Measurements from ENCODE around the gene CWC22.
"Not testable (repeated sequence)": the region's sequence is repeated elsewhere in the genome, so short reads cannot be mapped to it uniquely, and the experiment has no call there.

Gene CWC22

DNA sequence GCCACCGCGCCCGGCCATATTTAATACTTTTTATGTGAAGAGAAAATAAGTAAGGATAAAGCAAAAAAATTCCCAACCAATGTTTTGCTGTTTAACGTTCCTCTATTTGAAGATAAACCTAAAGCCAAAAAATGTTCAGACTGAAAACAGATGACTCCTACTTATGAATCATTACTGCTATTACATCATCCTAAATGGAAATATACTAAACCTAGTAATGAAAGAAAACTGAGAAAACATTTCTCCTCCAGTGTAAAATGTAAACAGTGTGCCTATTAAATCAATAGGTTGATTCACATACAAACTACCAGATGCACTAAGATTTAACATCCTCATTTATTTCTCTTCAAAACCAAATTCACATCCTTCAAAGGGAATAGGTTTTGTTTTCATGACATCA is 43.5 kb downstream of the CWC22 start:
- in situ Hi-C loops (cut with HindIII; ENCODE audit: low pct_unique_long_range_greater_than_20kb, low sequenced_read_pairs), result no loop called here
- no peak for DNase-seq (ENCODE audit: low read depth in 1 of 2, low spot score in 1 of 2)
- no peak for TF ChIP-seq JUND (IDR thresholded peaks at IDR 0.05; ENCODE audit: low read depth)

DNA sequence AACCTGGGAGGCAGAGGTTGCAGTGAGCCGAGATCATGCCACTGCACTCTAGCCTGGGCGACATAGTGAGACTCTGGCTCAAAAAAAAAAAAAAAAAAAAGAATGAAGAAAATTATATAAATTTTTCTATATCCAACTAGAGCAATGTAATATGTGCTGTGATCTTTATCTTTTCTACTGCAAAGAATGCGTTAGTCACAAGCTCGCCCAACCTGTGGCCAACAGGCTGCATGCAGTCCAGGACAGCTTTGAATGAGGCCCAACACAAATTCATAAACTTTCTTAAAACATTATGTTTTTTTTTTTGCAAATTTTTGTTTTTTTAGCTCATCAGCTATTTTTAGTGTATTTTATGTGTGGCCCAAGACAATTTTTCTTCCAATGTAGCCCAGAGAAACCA is 48.8 kb downstream of the CWC22 start:
- DNase-seq (ENCODE audit: low read depth in 1 of 2, low spot score in 1 of 2); in situ Hi-C loops (cut with HindIII; ENCODE audit: low pct_unique_long_range_greater_than_20kb, low sequenced_read_pairs): not testable (repeated sequence)

DNA sequence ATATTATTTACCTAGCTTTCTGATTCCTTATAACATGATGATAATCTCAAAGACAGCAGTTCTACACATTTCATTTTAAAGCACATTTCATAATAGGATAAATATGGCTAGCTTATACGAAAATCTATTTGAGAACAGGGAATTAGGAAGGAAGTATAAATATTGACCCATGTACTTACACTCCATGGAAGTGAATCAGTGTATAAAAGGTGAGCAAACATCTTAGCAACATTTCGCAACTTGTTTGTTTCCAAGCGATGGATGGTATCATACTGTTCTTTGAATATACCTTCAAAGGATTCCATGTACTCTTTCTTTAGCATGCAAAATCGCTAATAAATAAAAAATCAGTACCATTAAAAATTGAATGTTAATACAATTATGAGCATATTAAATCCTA is 53.1 kb downstream of the CWC22 start:
- in situ Hi-C loops (cut with HindIII; ENCODE audit: low pct_unique_long_range_greater_than_20kb, low sequenced_read_pairs), result no loop called here
- DNase-seq (ENCODE audit: low read depth in 1 of 2, low spot score in 1 of 2), result peak in 1 of 2 experiments; percentile 18
- no peak for TF ChIP-seq JUND (IDR thresholded peaks at IDR 0.05; ENCODE audit: low read depth)

DNA sequence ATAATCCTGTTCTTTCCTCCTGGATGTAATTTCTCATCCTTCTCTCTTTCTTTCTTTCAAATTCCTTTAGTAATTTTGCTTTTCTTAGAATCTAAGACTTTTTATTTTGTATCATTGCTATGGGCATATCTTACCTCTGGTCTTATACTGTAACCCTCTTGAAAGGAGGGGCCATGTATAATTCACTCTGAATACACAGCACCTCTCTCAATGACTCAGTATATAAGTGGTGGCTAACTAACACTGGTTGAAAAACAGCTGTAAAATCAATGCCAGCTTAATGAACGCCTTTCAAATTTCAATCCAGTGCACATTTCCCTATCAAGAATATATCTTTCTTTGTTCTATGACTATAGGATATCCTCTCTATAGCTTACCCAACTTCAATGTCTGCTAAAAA is 53.7 kb downstream of the CWC22 start:
- in situ Hi-C loops (cut with HindIII; ENCODE audit: low pct_unique_long_range_greater_than_20kb, low sequenced_read_pairs), result no loop called here
- TF ChIP-seq JUND (IDR thresholded peaks at IDR 0.05; ENCODE audit: low read depth), result no peak
- DNase-seq (ENCODE audit: low read depth in 1 of 2, low spot score in 1 of 2), result no peak

DNA sequence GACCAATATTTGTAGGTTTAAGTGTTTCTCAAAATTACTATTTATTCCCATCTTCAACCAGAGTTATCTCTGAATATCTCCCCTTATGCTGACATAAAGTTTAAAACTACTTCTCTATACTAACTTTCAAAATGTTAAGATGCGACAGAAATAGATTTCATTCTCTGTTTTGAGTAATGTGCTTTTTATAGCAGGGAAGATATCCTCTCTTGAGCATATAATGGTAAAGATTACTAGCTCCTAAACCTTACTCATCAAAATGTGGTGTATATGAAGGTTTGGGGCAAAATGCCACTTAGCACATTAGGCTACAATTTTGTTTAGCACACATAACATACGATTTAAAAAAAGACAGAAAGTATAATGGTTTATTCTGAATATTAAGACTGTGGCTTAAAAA is 54.4 kb downstream of the CWC22 start:
- no peak for TF ChIP-seq JUND (IDR thresholded peaks at IDR 0.05; ENCODE audit: low read depth)
- DNase-seq (ENCODE audit: low read depth in 1 of 2, low spot score in 1 of 2), result no peak
- in situ Hi-C loops (cut with HindIII; ENCODE audit: low pct_unique_long_range_greater_than_20kb, low sequenced_read_pairs), result no loop called here

DNA sequence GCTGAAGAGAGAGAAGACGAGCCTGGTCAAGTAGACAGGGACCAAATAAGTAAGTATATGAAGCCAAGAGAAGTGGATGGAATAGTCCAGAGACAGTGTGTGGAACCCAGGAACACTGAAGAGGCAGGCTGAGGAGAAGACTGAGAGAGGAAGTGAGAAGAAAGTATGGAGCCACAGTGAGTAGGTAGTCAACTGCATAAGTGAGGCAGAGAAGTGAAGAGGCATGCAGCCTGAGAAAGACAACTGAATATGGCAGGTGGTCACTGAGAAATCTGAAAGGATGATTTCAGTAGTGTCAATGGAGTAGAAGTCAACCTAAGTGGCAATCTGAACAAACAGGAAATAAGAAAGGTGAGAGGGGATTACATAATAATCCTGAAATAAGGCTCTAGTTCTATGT is 55.4 kb downstream of the CWC22 start:
- in situ Hi-C loops (cut with HindIII; ENCODE audit: low pct_unique_long_range_greater_than_20kb, low sequenced_read_pairs), result no loop called here
- DNase-seq (ENCODE audit: low read depth in 1 of 2, low spot score in 1 of 2), result no peak
- no peak for TF ChIP-seq JUND (IDR thresholded peaks at IDR 0.05; ENCODE audit: low read depth)

DNA sequence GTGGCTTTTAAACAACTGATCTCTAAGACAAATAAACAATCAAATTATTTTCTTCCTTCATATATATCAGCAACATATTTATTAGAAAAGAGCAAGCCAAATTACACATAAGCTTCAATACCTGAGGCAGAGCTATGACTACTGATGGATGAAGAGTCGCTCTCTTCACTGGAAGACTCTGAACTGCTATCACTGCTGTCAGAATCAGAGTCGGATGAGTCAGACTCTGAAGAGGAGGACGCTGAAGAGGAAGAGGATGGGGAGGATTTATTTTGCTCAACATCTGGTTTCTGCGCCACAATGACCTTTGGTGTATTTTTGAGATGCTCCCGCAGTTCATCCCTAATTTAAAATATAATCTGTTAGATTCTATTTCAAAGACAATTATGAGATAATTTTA is 56.7 kb downstream of the CWC22 start:
- TF ChIP-seq JUND (IDR thresholded peaks at IDR 0.05; ENCODE audit: low read depth), result no peak
- in situ Hi-C loops (cut with HindIII; ENCODE audit: low pct_unique_long_range_greater_than_20kb, low sequenced_read_pairs), result no loop called here
- DNase-seq (ENCODE audit: low read depth in 1 of 2, low spot score in 1 of 2), result no peak

DNA sequence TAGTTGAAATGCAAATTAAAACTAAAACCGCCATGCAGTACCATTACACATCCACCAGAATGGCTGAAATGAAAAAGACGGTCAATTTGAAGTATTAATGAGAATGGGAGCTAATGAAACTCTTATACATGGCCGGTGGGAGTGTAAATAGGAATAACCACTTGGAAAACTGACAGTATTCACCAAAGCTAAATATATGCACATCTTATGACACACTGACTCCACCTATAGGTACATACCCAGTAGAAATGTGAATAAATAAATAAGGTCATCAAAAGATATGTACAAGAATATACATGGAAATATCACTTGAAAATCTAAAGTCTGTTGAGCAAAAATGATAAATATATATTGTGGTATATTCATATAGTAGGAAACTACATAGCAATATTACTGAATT is 57.7 kb downstream of the CWC22 start:
- DNase-seq (ENCODE audit: low read depth in 1 of 2, low spot score in 1 of 2), result no peak
- in situ Hi-C loops (cut with HindIII; ENCODE audit: low pct_unique_long_range_greater_than_20kb, low sequenced_read_pairs), result no loop called here
- no peak for TF ChIP-seq JUND (IDR thresholded peaks at IDR 0.05; ENCODE audit: low read depth)

DNA sequence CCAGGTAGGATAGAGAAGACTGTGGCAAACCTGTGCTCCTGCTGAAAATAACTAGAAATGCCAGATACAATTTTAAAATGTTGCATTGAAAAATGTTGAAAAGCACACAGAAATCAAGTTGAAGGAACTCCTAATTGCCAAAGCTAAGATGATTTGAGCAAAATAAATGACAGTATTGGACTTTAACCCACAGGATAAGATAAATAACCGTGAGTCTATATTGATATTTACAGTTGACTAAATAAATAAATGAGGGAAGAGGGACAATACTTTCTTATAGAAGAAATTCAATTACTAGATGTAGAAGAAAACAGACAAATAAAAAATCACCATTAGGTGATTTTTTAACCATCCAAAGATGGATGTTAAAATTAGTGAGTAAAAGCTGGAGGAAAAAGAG is 59.0 kb downstream of the CWC22 start:
- no peak for DNase-seq (ENCODE audit: low read depth in 1 of 2, low spot score in 1 of 2)
- no peak for TF ChIP-seq JUND (IDR thresholded peaks at IDR 0.05; ENCODE audit: low read depth)
- in situ Hi-C loops (cut with HindIII; ENCODE audit: low pct_unique_long_range_greater_than_20kb, low sequenced_read_pairs), result no loop called here

DNA sequence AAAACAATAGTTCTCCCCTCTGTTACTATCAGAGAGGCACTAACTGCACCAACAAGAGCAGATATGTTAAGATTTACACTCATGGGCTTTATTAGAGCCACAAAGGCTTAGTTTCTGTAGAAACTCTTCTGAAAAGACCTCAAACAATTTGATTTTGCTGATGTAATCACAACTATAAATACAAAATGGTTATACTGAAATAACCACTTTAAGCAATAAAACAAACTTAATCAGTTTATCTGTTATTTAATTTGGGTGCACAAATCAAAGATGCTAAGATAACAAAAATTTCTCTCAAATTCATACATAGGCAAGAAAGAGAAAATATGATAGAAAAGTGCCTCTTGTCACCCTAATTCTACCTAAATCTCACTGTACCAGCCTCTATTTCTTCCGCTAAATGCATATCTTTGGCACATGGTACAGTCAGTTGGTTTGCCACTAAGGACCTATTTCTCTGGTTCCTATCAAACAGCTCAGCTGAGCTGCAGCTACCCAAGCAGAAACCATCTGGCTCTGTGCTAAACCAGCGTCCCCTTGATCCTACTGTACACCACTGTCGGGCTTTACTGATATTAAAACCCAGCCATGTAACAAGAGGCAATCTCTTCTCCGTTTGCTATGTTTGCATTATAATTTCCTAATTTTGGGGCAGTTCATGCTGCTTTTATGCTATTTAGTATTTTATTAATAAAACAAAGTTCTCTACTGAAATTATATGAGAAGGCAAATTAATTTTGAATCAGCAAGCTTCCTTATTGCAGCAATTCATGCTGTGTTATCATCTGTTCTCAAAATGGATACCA is 60.1 kb downstream of the CWC22 start:
- in situ Hi-C loops (cut with HindIII; ENCODE audit: low pct_unique_long_range_greater_than_20kb, low sequenced_read_pairs), result no loop called here
- TF ChIP-seq JUND (IDR thresholded peaks at IDR 0.05; ENCODE audit: low read depth), result no peak

DNA sequence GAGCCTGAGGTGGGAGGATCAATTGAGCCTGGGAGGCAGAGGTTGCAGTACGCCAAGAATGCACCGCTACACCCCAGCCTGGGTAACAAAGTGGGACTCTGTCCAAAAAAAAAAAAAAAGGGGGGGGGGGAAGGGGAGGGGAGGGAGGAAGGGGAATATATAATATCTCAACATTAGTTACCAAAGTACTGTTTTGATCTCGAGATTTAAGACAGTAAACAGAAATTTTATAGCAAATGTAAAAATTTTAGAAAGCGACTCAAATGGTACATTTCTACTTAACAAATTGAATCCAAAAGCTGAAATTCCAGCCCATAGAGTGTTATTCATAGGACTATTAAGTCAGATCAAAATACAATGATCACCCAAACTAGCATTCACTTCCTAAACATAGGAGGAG is 60.8 kb downstream of the CWC22 start:
- DNase-seq (ENCODE audit: low read depth in 1 of 2, low spot score in 1 of 2), result no peak
- in situ Hi-C loops (cut with HindIII; ENCODE audit: low pct_unique_long_range_greater_than_20kb, low sequenced_read_pairs), result no loop called here
- TF ChIP-seq JUND (IDR thresholded peaks at IDR 0.05; ENCODE audit: low read depth), result no peak

More for the DNA sequence above, 60.1 kb downstream of the CWC22 start:
- DNase-seq (ENCODE audit: low read depth in 1 of 2, low spot score in 1 of 2), result no peak

DNA sequence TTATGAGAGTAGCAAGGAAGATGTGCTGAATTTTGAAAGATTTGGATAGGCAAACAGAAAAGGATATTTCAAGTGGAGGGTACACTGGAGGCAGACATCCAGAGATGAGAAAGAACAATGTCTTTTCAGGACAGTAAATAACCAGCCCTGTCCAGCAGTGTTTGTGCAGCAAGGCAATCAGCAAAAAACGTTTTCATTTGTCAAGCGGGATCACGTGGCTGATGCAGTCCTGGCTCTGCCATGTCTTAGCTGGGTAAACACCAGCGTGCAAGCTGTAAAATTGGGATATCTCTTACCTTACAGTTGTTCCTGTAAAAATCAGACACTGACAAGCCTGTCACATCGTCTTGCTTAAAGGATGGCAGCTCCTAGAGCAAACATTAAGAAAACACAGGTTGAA is 67.8 kb downstream of the CWC22 start:
- in situ Hi-C loops (cut with HindIII; ENCODE audit: low pct_unique_long_range_greater_than_20kb, low sequenced_read_pairs), result no loop called here
- DNase-seq (ENCODE audit: low read depth in 1 of 2, low spot score in 1 of 2), result no peak
- TF ChIP-seq JUND (IDR thresholded peaks at IDR 0.05; ENCODE audit: low read depth), result no peak

DNA sequence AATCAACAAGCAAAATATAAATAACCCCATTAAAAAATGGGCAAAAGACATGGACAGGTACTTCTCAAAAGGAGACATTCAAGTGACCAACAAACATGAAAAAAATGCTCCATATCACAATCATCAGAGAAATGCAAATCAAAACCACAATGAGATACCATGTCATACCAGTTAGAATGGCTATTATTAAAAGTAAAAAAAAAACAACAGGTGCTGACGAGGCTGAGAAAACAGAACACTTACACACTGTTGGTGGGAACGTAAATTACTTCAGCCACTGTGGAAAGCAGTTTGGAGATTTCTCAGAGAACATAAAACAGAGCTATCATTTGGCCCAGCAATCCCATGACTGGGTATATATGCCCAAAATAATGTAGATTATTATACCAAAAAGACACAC is 69.1 kb downstream of the CWC22 start:
- no peak for TF ChIP-seq JUND (IDR thresholded peaks at IDR 0.05; ENCODE audit: low read depth)
- in situ Hi-C loops (cut with HindIII; ENCODE audit: low pct_unique_long_range_greater_than_20kb, low sequenced_read_pairs), result no loop called here

DNA sequence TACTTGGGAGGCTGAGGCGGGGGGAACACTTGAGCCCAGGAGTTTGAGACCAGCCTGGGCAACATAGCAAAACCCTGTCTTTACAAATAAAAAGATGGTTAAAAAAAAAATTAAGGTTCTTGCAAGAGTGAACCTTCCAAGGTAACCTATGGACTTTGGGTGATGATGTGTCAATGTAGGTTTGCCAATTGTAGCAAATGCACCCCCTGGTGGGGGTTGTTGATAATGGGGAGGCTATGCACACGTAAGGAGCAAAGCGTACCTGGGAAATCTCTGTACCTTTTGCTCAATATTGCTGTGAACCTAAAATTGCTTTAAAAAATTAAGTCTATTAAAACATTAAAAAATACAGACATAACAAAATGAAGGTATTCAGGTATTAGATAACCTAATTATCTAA is 70.4 kb downstream of the CWC22 start:
- in situ Hi-C loops (cut with HindIII; ENCODE audit: low pct_unique_long_range_greater_than_20kb, low sequenced_read_pairs), result no loop called here
- peak in 1 of 2 experiments; percentile 33 for DNase-seq (ENCODE audit: low read depth in 1 of 2, low spot score in 1 of 2)
- TF ChIP-seq JUND (IDR thresholded peaks at IDR 0.05; ENCODE audit: low read depth), result no peak

More for the DNA sequence above, 69.1 kb downstream of the CWC22 start:
- DNase-seq (ENCODE audit: low read depth in 1 of 2, low spot score in 1 of 2), result no peak
